T1000 (cell line): Measurements from ENCODE around the gene SLC4A1.
A peak's percentile ranks its signal among the peaks of the same experiment; 100 is the strongest.

Experiments
- DNase-seq: peaks from one replicate; lab custom pipeline; 2025; ENCODE audit warnings: mixed read lengths; lab: John Stamatoyannopoulos, UW

SLC4A1 gene

GRCh38 chr17:44205962-44206824 lies 61.7 kb downstream of the SLC4A1 start:
- no peak for DNase-seq

DNA sequence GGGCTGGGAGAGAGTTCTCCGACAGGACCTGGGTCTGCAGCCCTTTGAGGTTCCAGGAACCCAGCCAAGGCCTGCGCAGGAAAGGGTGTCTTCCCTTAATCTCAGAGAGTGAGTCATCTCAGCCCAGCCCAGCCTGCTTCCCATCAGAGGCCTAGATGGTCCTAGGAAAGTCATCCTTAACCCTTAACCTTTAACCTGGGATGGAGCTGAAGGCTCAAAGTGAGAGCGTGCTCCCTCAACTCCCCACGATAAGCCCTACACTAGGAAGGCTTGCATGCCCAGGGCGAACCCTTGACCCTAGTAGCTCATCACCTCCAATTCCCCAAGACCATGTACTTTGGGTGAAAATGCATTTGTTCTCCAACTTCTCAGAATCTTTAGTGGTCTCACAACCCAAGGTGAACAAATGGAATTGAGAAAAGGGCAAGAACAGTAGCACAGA lies 63.5 kb downstream of the SLC4A1 start:
- DNase-seq: no peak

GRCh38 chr17:44203731-44204440 lies 64.0 kb downstream of the SLC4A1 start:
- no peak for DNase-seq

DNA sequence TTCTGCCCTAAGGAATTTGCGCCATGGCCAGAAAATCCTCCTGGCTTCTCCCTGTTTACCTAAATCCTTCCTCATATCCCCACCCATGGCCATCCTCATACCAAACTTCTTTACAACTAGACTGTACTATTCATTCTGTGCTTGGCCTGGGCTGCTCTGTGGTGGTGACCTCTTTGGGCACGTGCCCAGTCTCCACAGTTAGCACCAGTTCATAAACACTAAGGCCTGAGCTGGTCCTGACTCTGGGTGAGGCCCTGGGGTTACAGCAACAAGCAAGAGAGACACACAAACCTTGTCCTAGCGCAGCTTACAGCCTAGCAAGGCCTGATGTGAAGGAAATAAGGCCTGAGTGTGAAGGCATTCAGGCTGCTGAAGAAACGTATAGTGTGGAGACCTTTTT lies 65.2 kb downstream of the SLC4A1 start:
- DNase-seq: no peak

DNA sequence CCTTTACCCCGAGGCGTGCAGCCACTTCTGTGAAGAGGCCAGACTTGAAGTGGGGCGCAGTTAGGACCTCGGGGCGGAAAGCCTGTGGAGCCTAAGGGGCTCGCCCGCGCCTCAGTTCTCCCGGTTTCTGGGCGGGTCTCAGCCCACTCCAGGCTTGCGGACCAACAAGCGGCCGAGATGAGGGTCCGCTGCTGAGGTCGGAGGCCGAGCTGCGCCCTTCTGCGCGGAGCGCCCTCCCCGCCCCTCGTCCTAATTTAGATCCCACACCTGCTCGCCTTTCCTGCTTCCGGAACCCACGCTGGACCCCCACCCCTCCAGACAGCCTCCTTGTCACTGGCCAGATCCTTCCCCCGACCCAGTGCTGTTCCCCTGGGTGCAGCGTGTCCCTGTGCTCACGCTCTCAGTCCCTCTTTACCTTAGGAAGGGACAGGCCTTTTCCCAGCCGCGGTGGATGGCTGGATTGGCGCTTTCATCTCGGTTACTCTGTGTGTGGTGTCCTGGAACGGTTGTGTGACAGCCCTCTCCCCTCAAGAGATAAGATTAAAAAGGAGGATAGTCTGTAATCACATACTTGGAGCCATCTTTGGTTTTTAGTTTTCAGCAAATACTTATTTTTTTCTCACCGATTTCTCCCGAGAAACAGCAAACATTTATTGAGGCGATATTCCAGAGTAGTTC lies 67.3 kb downstream of the SLC4A1 start:
- no peak for DNase-seq

DNA sequence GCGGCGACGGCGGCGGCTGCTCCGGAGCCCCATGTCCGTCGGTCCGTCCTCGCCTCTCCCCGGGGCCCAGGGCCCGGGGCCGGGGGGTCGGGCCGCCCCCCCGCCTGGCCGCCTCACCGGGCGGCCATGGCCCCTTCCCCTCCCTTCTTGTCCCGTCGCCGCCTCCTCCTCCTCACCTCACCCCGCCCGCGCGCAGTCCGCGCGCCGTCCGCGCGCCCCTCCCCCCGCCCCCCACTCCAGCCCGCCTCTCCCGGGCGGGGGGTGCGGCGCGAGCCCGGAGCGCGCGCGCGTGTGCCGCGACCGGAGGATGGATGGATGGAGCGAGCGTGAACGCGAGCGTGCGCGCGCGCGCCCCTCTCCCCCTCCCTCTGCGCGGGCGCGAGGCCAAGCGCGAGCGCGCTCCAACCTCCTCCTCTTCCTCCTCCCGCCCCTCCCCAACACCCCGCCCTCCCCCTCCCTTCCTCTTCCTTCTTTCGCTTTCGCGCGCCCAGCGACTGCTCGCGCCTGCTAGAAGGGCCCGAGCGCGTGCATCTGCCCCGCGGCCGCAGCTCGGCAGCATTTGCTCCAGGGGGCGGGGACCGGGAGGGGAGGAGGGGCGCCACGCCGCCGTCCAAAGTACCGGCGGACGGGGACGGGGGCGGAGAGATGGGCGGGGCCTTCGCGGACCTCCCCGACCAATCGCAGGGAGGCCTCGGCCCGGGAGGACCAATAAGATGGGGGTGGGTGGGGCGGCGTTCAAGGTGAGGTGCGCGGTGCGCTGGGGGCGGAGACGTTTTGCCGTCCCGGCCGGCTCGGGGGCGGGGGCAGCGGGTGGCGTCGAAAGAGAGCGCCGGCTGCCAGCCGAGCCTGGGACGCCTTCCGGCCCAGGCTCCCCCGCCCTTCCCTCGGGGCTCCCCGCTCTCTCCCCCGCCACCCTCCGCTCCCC lies 68.1 kb downstream of the SLC4A1 start, which contains the start of gene ATXN7L3:
TSS of gene ATXN7L3 (minus strand) at position 332 of the 925 bp plus-strand sequence. CDS start 1,814 bp downstream, outside the sequence.
- DNase-seq: peak; percentile 98

GRCh38 chr17:44198721-44199552 lies 69.0 kb downstream of the SLC4A1 start:
- DNase-seq: peak; percentile 27
